Keratinocyte (primary cell): ENCODE measurements around the gene ERC2. TPM values are rescaled to one million over a fixed set of nuclear protein-coding genes. Genes with fewer than 3 reads are reported as not detected.

Experiments
- DNase-seq: peaks from one replicate; pipeline ENCODE4 v3.0.0-alpha.2; 2011; ENCODE audit warnings: low read depth, missing footprints, low spot score
- FAIRE-seq: peaks from 2 replicates; lab custom pipeline; 2011; peaks lifted over from hg19 to GRCh38; lab: Jason Lieb, UNC
- H2AFZ ChIP-seq: 2 replicates; pipeline ENCODE4 v1.6.0; 2012; ENCODE audit warnings: low read length, control low read depth, inconsistent platforms; ENCODE audit not compliant: control insufficient read depth
- H3K27ac ChIP-seq: 2 replicates; pipeline ENCODE4 v1.5.1; 2011; ENCODE audit warnings: low read length; ENCODE audit not compliant: control insufficient read depth, insufficient read depth
- H3K27me3 ChIP-seq: 3 replicates; pipeline ENCODE4 v1.6.0; 2011; ENCODE audit warnings: low read length; ENCODE audit not compliant: control insufficient read depth, insufficient read depth; ENCODE audit errors: extremely low read depth
- H3K36me3 ChIP-seq, 2 experiments: 2 replicates in 1 of 2; 3 replicates in 1 of 2; pipeline ENCODE4 v1.5.1; 2011; ENCODE audit warnings: low read length in 2 of 2, mild to moderate bottlenecking in 1 of 2; ENCODE audit not compliant: control insufficient read depth in 2 of 2, insufficient read depth in 2 of 2; ENCODE audit errors: extremely low read depth in 1 of 2
- H3K4me1 ChIP-seq: 3 replicates; pipeline ENCODE4 v1.5.1; 2011; ENCODE audit warnings: low read length; ENCODE audit not compliant: control insufficient read depth, insufficient read depth; ENCODE audit errors: extremely low read depth
- H3K4me2 ChIP-seq: 3 replicates; pipeline ENCODE4 v1.6.0; 2011; ENCODE audit warnings: low read depth, low read length; ENCODE audit not compliant: control insufficient read depth, insufficient read depth; ENCODE audit errors: extremely low read depth
- H3K4me3 ChIP-seq, 3 experiments: fragments of 200-600 bp in 1 of 3; sonication (generic) in 1 of 3; 2 replicates in 2 of 3; 3 replicates in 1 of 3; pipeline ENCODE4 v1.5.1; 2011 to 2016; ENCODE audit warnings: low read length in 3 of 3, mild to moderate bottlenecking in 3 of 3, control low read depth in 2 of 3, inconsistent platforms in 1 of 3, low read depth in 1 of 3, mixed read lengths in 1 of 3, mixed run types in 1 of 3, moderate library complexity in 1 of 3; ENCODE audit not compliant: control insufficient read depth in 2 of 3, insufficient read depth in 2 of 3; ENCODE audit errors: extremely low read depth in 1 of 3
- H3K79me2 ChIP-seq: 2 replicates; pipeline ENCODE4 v1.6.0; 2012; ENCODE audit warnings: low read length; ENCODE audit not compliant: control insufficient read depth, insufficient read depth
- H3K9ac ChIP-seq: 3 replicates; pipeline ENCODE4 v1.6.0; 2011; ENCODE audit warnings: low read length; ENCODE audit not compliant: control insufficient read depth, insufficient read depth; ENCODE audit errors: extremely low read depth
- H3K9me1 ChIP-seq: 3 replicates; pipeline ENCODE4 v1.6.0; 2011; ENCODE audit warnings: low read length; ENCODE audit not compliant: control insufficient read depth, insufficient read depth; ENCODE audit errors: extremely low read depth
- H3K9me3 ChIP-seq: 2 replicates; pipeline ENCODE4 v1.5.1; 2012; ENCODE audit warnings: low read depth, low read length; ENCODE audit not compliant: control insufficient read depth
- H4K20me1 ChIP-seq: 3 replicates; pipeline ENCODE4 v1.6.0; 2011; ENCODE audit warnings: low read length; ENCODE audit not compliant: control insufficient read depth, insufficient read depth; ENCODE audit errors: extremely low read depth
- EZH2 ChIP-seq: IDR thresholded peaks from one replicate; pipeline ENCODE4 v1.6.1; 2012; ENCODE audit warnings: inconsistent platforms, mild to moderate bottlenecking, low read length, moderate library complexity
- dilution Hi-C: fragments of 300-500 bp; cut with MboI; formaldehyde crosslinking; loops from one replicate; pipeline ENCODE4 v1.7.0; 2020; ENCODE audit warnings: low sequenced_read_pairs; ENCODE audit not compliant: extremely low pct_ligation_motif_present
- polyA plus RNA-seq, 5 experiments: library from polyadenylated mRNA; depleted of rRNA in 3 of 5; stranded (reverse) in 3 of 5; stranded (forward) in 1 of 5; unstranded in 1 of 5; fragments of >200 nt; gene quantifications; 1 replicate in 1 of 5; 2 replicates in 3 of 5; 3 replicates in 1 of 5; pipeline versions ENCODE4 v1.2.1 to v1.2.3, GENCODE V29; 2011 to 2012; ENCODE audit warnings: missing spikeins in 2 of 5, low read depth in 1 of 5, low replicate concordance in 1 of 5
- TF ChIP-seq, protein P1 (sequence below), 3 experiments: IDR thresholded peaks in 1 of 3; conservative IDR thresholded peaks in 1 of 3; optimal IDR thresholded peaks in 1 of 3; 2 replicates in 2 of 3; 3 replicates in 1 of 3; pipeline versions ENCODE3 to v1.5.1; 2011; ENCODE audit warnings: low read length in 3 of 3, mild to moderate bottlenecking in 3 of 3, moderate library complexity in 2 of 3, control low read depth in 1 of 3, inconsistent platforms in 1 of 3; ENCODE audit not compliant: insufficient read depth in 2 of 3; ENCODE audit errors: extremely low read depth in 1 of 3

ERC2 gene
- polyA plus RNA-seq, 1 donor (not counting 4 experiments of a cell fraction or from before 2014, with no cell fraction given) = 0.08 TPM

DNA sequence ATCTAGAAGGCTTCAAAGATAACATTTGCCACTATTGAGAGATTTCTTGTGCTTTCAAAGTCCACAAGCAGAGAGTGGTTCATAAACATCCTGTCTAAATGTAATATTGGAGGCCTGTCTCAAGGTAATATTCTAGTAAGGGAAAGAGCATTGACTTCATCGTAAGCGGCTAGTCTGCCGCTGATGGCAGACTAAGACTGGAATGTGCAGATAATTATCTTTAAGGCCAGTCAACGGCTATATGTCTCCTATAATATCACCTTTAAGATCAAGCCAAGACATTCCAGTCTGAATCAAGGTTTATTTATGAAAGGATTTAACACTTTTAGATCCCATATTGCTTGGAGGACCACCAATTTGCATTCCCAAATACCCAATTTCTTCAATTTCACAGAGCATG is 557.0 kb downstream of the ERC2 start:
- Histone ChIP-seq H3K79me2 (no peaks in the 10 kb centered on the region), H3K9ac (no peak overlapping the region), H3K9me3 (no peaks in the 10 kb centered on the region), H2AFZ (no peak overlapping the region), H3K4me1 (no peaks in the 10 kb centered on the region), H3K36me3 (no peaks in the 10 kb centered on the region), H4K20me1 (no peaks in the 10 kb centered on the region), H3K9me1 (no peaks in the 10 kb centered on the region), H3K27ac (no peak overlapping the region), H3K4me3 (no peak overlapping the region), H3K27me3 (no peaks in the 10 kb centered on the region), H3K4me2 (no peak overlapping the region)
- DNase-seq (no peak), FAIRE-seq (no peak)
- dilution Hi-C loops = no loop called here
- TF ChIP-seq, protein P1, sequence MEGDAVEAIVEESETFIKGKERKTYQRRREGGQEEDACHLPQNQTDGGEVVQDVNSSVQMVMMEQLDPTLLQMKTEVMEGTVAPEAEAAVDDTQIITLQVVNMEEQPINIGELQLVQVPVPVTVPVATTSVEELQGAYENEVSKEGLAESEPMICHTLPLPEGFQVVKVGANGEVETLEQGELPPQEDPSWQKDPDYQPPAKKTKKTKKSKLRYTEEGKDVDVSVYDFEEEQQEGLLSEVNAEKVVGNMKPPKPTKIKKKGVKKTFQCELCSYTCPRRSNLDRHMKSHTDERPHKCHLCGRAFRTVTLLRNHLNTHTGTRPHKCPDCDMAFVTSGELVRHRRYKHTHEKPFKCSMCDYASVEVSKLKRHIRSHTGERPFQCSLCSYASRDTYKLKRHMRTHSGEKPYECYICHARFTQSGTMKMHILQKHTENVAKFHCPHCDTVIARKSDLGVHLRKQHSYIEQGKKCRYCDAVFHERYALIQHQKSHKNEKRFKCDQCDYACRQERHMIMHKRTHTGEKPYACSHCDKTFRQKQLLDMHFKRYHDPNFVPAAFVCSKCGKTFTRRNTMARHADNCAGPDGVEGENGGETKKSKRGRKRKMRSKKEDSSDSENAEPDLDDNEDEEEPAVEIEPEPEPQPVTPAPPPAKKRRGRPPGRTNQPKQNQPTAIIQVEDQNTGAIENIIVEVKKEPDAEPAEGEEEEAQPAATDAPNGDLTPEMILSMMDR (optimal IDR thresholded peaks at IDR 0.05 in 1 of 3, IDR thresholded peaks at IDR 0.05 in 1 of 3, conservative IDR thresholded peaks at IDR 0.05 in 1 of 3; ENCODE audit: extremely low read depth in 1 of 3, insufficient read depth in 2 of 3, low read length in 3 of 3) = no peak
- TF ChIP-seq EZH2 = no peak

DNA sequence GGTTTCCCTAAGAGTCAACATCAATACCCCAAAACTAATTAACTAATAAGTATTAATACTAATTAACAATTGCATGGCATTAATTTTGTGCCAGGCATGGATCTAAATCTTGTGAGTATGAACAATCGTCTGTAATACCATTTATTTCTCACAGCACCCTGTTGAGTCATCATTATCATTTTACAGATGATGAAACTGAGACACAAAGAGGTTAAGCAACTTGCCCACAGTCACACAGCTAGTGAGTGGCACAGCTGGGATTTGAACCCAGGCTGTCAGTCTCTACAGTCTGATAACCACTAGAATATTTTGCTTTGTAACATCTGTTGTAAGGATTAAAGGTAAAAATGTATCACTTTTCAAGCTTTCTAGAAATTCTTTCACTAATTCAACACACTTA is 557.7 kb downstream of the ERC2 start:
- no peaks in the 10 kb centered on the region for H3K9me1 ChIP-seq
- TF ChIP-seq, protein P1 (optimal IDR thresholded peaks at IDR 0.05 in 1 of 3, IDR thresholded peaks at IDR 0.05 in 1 of 3, conservative IDR thresholded peaks at IDR 0.05 in 1 of 3; ENCODE audit: extremely low read depth in 1 of 3, insufficient read depth in 2 of 3, low read length in 3 of 3) = no peak
- TF ChIP-seq EZH2 = no peak
- H3K9me3 ChIP-seq = no peaks in the 10 kb centered on the region
- DNase-seq = no peak
- H3K27ac ChIP-seq = no peak overlapping the region
- no peaks in the 10 kb centered on the region for H4K20me1 ChIP-seq
- no peak overlapping the region for H3K4me3 ChIP-seq
- no peak overlapping the region for H2AFZ ChIP-seq
- no peak for FAIRE-seq
- no peaks in the 10 kb centered on the region for H3K36me3 ChIP-seq
- H3K4me2 ChIP-seq = no peak overlapping the region
- dilution Hi-C loops = no loop called here
- no peaks in the 10 kb centered on the region for H3K79me2 ChIP-seq
- no peaks in the 10 kb centered on the region for H3K27me3 ChIP-seq
- H3K9ac ChIP-seq = no peak overlapping the region
- H3K4me1 ChIP-seq = no peaks in the 10 kb centered on the region
